Measurements from ENCODE around the gene CAMKMT.

The CAMKMT gene

DNA sequence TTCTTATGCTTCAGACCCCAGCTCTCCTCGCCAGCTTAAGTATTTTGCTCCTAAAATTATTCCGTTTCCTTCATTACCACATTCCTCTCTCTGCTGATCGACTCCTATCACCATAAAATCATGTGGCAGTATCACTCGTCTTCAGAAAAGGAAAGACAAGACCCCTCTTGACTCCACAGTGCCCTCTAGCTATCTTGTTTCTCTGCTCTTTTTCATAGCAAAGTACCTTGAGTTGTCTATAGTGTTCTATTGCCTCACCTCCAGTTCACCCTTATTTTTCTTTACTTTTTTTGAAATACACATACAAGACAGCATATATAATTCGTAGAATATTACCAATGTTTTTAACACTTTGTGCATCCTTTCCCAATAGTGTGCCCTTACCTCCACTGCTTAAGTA, 306.6 kb downstream of the CAMKMT start:
- no peak for DNase-seq

DNA sequence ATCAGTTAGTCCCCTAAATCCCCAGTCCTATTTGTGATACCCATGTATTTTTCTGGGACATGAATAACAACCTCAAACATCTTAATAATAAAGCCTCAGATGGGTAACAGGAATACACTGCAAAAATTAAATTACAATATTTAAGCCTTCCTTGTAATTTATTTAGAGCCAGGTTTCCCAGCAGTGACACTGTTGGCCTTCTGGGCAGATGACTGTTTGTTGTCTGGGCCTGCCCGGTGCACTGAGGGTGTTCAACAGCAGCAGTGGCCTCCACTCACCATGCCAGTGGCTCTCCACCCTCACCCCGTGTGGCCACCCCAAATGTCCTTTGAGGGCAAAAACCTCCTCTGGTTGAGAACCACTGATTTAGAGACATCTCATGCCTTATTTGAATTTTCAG, 309.5 kb downstream of the CAMKMT start:
- no peak for DNase-seq

DNA sequence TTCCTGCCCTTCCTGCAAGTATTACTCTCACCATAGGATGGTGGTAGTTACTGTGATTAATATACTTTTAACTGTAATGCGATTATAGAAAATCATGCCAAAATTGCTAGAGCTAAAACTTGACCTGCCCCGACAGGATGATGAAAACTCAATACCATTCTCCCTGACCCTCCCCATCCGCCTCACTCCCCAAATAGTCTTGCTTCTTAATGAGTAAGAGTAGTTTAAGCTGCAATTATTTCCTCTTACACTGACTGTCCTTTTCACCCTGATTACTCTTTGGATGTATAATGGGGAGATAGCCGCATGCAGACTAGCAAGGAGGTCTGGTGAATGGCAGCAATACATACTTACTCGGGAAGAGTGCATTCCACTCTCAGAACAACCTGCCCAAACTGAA, 310.2 kb downstream of the CAMKMT start:
- no peak for DNase-seq

DNA sequence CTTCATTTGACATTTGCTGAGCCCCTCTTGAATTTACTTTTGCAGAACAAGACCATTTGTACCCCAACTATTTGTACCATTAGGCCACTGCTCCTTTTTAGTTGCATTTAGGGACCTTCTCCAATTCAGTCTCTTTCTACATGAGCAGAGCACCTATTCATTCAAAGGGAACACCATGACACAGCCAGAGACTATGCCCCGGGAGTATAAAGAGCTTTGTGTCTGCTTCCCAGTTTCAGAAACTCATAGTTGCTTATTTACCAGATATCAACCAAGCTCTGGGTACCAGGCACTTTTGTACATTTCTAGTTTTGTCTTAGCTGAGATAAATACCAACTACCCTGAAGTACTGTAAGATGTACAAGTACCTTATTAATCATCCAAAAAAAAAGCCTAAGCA, 310.7 kb downstream of the CAMKMT start:
- no peak for DNase-seq

DNA sequence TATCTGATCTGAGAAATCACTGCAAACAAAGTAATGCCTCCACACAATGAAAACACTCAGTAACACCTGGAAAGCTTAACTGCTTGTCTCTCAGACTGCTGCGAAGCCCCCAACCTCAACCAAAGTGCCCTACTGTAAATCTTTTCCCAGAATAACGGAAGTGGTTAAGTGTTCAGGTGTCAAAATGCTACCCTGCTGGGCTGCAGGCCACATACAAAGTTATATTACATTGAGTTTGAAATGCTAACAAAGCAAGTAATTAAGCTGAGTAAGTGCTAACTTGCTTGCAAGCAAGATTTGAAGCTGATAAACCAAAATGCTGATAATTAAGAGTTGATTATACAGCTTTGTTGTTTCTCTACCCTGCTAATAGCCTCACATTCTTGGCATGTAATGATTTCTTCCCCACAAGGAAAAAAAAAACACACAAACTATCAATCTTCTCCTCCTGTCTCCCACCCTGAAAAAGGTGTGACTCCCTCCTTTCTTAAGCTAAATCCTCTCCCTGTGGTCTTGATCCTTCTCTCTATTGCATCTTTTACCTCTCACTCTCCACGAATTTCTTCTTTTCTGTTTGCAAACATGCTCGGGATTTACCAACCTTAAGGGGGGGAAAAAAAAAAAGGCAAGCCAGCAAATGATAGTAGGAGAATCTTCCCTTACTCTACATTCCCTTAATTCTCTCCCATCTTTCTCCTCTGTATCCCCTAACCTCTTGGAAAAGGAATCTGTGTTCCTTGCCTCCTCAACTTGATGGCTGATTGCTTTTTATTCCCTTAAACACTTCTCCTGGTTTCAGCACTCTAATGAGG, 312.9 kb downstream of the CAMKMT start:
- DNase-seq: no peak

DNA sequence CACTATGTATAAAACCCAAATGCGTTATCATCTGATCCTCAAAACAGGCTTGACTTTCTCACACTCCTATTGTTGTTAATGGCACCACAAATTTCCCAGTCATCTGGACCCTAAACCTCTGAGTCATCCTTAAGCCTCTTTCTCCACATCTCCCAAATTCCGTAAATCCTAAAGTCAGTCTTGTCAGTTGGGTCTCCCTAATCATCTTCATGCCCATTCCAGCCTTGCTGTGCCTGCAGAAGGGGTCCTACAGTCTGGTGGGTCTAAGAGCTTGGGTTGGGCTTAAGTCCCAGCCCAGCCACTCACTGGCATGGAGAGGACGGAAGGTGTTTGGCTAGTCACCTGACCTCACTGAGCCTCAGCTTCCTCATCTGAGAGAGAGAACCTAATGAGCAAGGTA, 314.6 kb downstream of the CAMKMT start:
- DNase-seq: no peak

DNA sequence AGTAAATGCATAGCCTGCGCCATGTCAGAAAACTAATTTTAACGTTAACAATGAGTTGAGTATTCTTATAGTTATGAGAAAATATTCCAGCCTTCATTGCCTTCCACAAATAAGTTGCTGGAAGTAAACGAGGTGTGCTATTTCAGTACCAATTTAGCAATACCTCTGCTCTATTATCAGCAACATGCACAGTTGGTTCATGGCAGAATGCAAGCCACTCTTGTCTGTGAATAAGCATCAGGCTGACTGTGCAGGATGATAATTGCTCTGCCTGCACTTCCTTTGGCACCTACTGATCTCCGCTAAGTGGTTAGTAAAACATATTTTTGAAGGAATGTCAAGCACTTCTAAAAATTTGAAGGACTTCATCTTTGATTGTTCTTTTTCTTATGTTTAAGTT, 317.8 kb downstream of the CAMKMT start:
- no peak for DNase-seq

DNA sequence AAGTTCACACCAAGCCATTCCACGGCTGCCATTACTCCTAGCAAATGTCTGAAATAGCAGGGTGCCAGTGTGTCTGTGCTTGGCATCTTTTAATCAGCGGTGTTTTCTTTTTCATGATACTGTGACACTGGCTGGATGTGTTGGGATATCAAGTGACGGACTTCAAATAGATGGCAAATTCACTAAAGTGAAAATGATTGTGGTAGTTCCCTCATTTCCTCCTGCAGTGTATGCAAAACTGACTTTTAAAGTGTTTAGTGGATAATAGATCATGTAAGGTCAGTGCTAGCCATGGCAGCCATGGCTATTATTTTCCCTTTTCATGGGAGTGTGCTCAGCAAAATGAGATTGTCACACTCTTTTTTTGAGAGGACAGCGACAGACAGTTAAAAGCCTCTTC, 318.2 kb downstream of the CAMKMT start:
- DNase-seq: no peak

DNA sequence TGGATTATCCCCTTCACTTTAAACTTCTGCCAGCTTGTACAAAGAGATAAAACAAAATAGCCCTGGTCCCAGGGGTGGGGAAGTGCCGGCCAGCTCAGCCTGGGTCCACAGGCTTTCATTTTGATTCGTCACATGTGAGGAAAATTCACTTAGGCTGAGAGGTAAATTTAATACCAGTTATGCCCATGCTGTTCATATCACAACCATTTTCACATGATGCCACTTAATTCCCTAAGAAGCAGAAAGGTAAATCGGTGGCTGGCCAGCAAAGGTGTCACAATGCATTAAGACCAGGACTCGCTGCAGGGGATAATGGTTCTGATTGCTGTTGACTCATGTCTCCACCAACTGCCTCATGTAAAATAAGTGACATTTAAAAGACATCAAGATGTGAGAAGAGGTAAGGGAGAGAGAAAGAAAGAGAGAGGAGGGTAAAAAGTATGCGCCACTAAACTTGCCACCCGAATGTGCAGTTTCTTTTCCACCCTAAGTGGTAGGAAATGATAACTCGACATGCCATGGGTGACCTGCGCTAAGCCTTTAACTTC, 318.8 kb downstream of the CAMKMT start:
- no peak for DNase-seq

DNA sequence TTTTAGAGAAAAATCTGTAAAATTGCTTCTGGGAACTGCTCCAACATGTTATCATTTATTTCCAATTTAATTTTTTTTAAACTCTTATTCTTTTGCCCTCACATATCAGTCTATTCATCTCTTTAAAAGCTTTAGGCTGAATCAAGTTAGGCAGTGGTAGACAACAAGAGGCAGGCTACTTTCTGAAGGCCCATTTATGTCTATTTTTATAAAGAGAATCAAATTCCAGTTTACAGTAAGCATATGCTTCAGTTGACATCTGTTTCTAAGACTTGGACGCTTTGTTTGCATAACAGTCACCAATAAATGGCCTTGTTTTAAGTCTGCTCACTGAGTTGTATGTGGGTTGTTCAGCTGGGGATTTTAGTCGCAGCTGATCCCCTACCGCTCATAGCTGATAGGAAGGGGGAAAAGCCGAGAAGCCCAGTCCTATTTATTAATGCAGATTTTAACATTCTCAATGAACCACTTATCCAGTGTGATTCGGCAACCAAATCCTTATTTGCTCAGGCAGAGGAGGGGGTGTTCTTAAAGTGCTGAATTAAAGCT, 319.3 kb downstream of the CAMKMT start:
- no peak for DNase-seq

DNA sequence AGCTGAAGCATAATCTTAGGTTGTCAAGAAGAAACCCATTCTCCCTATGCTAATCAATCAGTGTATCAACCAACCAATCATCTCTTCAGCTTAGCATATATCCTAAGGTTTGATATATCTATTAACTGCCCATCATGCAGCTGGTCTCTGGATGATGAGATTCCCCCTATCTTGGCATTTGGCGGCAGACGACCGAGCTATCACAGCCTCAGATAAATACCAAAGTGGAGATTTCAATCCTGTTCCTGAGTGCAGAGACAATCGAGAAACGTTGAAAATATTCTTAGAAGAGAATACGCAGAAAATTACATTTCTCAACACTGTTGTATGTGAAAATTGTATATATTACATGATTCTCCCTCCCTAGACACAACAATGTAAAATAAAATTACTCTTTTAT, 320.7 kb downstream of the CAMKMT start:
- DNase-seq: no peak

DNA sequence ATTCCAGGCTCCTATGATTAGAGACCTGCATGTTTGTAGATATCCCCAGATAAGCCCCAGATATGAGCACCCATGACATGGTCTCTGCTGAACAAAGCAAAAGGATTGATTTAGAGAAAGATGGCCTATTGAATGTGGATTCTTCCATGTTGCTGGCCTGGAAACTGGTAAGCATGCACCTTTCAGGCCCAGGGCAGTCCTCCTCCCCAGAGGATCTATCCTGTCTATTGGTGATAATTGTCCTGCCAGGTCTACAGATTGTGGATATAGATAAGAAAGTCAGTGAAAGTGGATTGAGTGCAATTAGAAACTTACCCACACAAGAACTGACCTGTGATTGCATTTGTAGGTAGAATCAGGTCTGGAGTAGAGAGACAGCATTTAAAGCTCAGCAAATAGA, 322.8 kb downstream of the CAMKMT start:
- DNase-seq: no peak

DNA sequence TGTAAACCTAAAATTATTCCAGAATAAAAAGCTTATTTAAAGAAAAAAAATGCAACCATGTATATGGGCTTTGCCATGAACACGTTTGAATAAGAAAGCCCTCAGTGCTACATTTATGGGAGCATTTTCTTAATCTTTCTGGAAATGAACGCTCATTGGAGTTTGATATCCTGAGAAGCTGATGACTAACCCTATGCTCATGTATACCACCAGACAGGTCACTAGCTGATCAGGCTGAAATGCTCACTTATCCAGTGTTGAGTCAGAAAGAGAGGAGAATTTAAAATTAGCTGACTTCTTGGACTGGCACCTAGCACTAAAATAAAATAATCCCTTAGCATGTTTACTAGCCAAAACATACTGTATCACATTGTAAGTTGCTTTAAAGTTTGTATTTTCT, 324.8 kb downstream of the CAMKMT start:
- no peak for DNase-seq

DNA sequence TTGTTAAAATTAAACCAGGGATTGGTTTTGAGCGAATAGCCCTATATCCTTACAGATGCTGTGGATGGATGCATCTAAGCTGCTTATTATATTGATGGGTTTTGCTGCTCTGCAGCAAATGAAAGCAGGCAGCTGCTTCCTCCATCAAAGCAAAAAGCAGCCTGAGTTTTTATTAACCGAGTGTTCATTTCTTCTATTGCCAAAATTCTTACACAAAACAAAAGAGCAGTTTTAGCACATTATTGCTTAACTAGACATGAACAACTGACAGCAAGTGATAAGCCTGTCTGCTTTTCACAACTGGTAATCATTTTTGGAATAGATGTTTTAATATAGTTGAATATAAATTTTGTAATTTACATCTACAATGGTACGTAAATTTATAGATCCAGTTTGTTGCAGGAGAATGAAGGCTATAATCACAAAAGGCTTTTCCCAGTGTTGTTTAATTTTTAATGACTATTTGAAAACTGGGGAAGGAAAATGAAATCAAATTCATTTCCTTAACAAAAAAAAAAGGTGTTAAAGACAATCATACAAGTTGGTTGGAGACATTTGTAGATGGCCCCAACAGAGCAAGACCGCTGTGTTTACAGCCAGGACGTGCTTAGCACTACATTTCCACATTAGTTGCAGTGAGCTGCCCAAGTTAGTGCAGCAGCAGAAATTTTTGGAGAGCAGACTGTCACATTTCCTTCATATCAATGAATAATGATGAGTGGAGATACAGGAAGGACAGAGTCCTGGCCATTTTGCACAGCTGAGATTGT, 326.1 kb downstream of the CAMKMT start:
- no peak for DNase-seq

DNA sequence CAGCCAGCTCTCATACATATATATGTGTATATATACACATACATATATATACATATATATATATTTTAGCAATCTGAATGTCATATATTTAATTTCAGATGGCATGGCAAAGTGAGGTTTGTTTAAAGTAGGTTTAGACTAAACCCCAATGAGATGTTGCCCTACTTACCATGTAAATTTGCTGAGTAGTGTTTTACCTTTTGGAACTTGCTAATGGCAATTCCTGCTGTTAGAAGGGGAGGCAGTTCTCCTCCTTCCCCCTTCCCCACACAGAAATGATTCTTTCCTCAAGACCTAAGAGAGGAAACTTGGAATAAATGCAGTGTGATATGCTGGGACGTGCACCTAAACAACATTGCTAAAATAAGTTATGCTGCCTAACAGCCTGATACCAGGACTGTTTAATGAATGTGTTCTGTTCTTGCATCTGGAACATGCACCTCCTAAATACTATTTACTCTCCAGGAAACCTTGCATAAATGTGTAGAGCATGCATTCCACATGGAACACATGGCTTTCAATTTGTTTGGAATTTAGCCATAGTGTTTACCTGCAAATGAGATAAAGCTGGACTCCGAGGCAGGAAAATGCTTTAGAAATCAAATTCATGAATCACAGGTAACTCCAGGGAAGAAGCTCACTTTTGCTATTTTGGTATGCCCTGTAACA, 326.8 kb downstream of the CAMKMT start:
- no peak for DNase-seq

DNA sequence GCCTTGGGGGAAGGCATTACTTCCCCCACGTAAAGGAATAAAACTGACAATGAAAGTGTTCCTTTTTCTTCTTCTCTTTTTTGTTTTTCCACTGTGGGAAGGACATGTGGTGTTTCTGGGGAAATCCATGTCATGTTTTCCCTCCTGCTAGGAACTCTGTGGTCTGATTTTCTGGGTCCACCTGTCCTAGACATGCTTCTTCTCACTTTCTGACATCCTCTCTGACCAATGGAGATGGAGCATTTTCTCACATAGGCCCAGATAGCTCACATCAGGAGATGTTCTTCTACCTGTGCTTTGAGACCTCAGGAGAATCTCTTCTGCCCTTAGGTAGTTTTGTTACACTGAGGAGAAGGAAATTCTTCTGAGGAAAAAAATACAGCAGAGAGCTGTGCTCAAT, 327.8 kb downstream of the CAMKMT start:
- DNase-seq: no peak

DNA sequence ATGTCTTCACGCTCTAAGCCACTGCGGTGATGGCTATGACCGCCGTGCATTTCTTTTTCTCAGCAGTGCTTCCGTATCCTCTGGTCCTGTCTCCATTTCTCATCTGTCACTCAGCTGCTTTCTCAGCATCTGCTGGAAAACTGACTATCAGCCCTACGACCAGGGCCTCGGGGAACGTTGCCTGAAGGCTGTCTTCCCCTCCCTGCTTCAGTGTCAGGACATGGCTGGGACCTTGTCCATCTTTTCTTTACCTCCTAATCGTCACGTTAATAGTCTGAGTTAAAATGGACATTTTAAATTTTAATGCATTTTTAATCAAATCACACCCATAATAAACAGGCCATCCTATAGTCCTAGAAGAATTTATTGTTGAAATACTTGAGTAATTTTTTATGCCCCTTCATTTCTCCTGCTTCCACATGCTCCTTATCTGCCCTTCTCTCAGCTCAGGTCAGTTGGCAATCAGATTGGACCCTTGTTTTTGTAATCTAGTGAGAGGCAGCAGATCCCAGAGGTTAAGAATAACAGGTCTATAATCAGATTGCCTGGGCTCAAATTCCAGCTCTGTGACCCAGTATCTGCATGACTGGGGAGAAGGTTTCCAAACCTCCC, 329.5 kb downstream of the CAMKMT start:
- no peak for DNase-seq

DNA sequence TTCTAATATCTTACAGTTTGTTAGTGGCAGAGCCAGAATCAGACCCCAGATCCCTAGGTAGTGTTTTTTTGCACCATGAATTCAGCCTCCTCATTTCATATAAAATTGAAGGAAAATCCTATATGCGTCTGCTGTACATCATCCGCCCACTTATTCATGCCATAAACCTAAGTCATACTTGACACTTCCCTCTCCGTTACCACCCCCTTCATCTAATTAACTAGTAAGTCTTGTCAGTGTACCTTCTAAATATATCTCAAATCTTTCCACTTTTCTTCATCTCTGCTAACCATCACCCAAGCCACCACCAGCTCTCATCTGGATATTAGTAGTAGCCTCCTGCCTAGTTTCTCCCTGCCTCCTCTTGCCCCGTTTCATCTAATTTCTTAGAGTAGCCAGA, 331.1 kb downstream of the CAMKMT start:
- no peak for DNase-seq

DNA sequence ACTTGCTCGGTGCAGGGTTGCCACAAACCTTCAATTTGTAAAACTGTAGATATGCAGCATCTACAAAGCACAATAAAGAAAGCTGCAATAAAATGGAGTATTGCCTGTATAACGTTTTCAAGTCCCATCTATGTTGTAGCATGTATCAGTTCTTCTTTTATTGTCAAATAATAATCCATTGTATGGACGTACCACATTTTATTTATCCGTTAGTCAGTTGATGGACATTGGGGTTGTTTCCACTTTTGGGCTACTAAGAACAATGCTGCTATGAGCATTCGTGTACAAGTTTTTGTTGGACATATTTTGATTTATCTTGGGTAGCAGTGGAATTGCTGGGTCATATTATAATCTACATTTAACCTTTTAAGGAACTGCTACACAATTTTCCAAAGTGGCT, 339.1 kb downstream of the CAMKMT start:
- DNase-seq: no peak

DNA sequence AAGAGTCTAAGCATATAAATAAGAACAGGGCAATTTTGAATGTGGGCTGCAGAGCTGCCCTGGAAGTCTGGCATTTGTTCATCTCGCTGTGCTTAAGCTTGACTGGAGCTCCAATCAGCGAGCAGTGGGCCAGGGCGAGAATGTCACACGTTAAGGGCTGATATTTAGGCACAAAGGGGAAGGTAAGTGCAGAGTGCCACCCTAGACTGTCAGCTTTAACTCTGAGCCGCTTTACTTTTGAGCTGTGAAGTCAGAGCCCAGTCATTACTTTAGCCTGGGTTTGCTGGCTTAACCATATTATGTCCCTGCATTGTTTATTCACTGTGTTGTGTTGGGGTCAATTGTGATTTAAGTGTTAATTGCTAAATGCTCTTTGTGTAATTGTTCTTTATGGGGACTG, 343.6 kb downstream of the CAMKMT start:
- DNase-seq: no peak

DNA sequence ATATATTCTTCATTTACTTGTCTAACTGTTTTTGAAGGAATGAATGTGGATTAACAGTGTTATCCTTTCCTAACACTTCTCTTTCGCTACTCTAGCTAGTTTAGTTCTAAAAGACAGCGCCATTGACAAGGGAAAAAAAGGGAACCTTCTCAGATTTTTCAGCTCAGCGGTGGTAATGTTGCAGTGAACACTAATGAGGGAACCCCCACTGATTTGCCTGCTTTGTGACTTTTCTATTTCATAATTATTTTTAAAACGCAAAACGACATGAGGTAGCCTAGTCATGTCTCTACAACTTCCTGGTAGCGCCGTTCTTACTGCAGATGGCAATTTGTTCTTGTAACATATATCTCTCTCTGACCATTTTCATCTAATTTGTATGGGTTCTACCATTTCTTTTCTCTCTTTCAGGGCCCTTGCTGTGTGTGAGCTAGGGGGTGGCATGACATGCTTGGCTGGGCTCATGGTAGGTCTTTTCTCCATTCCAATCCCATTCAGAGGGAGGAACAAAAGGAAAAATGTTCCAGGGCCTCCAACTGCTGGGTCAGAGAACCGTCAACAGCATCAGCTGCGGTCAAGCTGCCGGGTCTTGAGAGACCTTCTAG, 344.2 kb downstream of the CAMKMT start:
- no peak for DNase-seq

All from activated CD4-positive, alpha-beta T cell treated with anti-CD3 and anti-CD28 coated beads for 4 hours (primary cell).